HG02938 (cell line): Measurements from ENCODE around the gene ALLC.

Experiments
- ATAC-seq: cut with Tn5 transposase; IDR thresholded peaks from one replicate; pipeline ENCODE4 v1.9.1; 2021; ENCODE audit warnings: mild to moderate bottlenecking, moderate library complexity; ENCODE audit not compliant: unreplicated experiment

The ALLC gene

GRCh38 chr2:3674066-3674845, 16.3 kb downstream of the ALLC start:
- no peak for ATAC-seq

GRCh38 chr2:3675687-3676086, 17.7 kb downstream of the ALLC start:
- no peak for ATAC-seq

- ATAC-seq: no peak
Observed at GRCh38 chr2:3677436-3677835, 19.4 kb downstream of the ALLC start.

GRCh38 chr2:3678212-3678611, 20.2 kb downstream of the ALLC start:
- no peak for ATAC-seq

GRCh38 chr2:3679180-3679579, 21.2 kb downstream of the ALLC start:
- no peak for ATAC-seq

- ATAC-seq: no peak
Observed at GRCh38 chr2:3679616-3680393, 21.8 kb downstream of the ALLC start.

GRCh38 chr2:3680548-3681345, 22.7 kb downstream of the ALLC start:
- no peak for ATAC-seq

- no peak for ATAC-seq
Observed at GRCh38 chr2:3681625-3682024, 23.6 kb downstream of the ALLC start.

GRCh38 chr2:3682811-3683210, 24.8 kb downstream of the ALLC start:
- no peak for ATAC-seq

GRCh38 chr2:3683748-3684454, 25.9 kb downstream of the ALLC start:
- ATAC-seq: no peak

- no peak for ATAC-seq
Observed at GRCh38 chr2:3689998-3690748, 32.2 kb downstream of the ALLC start.

GRCh38 chr2:3692375-3692774, 34.4 kb downstream of the ALLC start:
- no peak for ATAC-seq

- no peak for ATAC-seq
Observed at GRCh38 chr2:3696545-3696944, 38.5 kb downstream of the ALLC start.

GRCh38 chr2:3701071-3701470, 43.1 kb downstream of the ALLC start:
- ATAC-seq: no peak

- no peak for ATAC-seq
Observed at GRCh38 chr2:3703236-3703756, 45.3 kb downstream of the ALLC start, which contains the start of gene DCDC2C. TSS of gene DCDC2C (plus strand) at chr2:3703575. CDS start at chr2:3703752, 177 bp downstream.

GRCh38 chr2:3703757-3704355, 45.9 kb downstream of the ALLC start:
- no peak for ATAC-seq

- ATAC-seq: no peak
Observed at GRCh38 chr2:3704692-3705091, 46.7 kb downstream of the ALLC start.

- no peak for ATAC-seq
Observed at GRCh38 chr2:3705782-3706181, 47.8 kb downstream of the ALLC start.

- no peak for ATAC-seq
Observed at GRCh38 chr2:3706892-3707291, 48.9 kb downstream of the ALLC start.
